ENCODE measurements around the gene GLYR1.

The GLYR1 gene

DNA sequence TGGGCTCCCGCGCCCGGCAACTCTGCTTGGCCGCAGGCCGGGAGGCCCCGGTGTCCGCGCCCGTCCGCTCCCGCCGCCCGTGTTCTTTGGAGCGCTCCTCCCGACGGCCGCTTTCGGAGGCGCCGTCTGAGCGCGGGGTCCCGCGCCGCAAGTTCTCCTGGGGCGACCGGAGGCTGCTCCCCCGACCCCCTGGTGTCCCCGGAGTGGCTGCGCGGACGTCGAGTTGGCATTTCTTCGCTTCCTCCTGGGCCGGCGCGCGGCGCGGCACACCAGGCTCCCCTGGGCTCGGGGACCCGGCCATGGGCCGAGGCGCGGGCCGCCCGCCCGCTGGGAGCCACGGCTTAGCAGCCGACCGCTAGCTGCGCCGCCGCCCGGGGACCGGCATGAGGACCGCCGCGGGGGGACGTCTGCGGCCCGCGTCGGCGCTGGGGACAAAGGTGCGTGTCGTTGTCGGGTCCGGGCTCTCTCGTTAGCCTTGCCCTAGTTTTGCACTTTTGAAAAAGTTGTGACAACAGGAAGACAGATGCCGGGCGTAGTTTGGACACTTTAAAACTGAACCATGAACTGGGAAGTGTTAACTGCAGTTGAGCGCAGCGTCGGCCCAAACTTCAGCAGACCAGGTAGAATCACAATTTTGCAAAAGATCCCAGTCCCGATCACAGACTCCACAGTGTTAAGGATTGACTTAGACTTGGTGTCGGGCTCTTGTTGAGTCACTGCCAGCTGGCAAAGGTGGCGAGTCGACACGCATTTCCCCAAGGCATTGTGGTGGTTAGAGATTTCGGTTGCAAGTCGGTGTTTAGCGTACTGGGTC lies 893 bp upstream of the GLYR1 start:
- DNase-seq (ENCODE audit: low spot score), result no peak

DNA sequence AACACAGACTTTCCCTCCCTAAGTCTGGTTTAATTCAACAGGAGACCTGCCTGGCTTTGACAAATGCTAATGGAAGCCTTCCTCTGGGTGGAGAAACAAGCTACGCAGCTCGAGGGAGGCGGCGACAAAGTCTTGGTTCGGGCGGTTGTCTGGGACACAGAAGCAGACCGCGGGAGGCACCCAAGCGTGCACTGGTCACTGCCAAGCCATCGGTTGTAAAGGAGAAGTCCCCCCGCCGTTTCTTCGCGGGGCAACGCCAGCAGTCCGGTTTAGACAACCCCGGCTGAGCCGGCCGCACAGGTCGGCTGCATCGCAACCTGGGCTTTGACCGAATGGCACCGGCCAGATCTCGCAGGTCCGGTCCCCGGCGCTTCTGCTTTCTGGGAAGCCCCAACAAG lies 586 bp downstream of the GLYR1 start:
- DNase-seq (ENCODE audit: low spot score), result peak; percentile 31

DNA sequence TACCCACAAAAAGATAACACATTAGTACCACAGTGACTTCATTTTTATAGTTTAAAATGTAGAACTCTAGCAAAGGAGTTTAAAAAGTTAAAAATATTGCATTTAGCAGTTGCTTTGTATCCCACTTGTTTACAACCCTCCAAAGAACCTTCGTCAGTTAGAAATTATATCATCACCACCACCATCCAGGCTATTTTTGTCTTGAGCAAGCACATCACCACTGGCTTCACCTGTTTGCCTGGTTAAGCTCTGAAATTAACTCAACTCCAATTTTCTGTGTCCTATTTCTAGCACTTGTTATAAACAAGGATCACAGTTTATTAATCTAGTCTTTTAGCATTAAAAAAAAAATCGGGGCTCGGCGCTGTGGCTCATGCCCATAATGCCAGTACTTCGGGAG lies 6.1 kb downstream of the GLYR1 start:
- DNase-seq (ENCODE audit: low spot score), result no peak

DNA sequence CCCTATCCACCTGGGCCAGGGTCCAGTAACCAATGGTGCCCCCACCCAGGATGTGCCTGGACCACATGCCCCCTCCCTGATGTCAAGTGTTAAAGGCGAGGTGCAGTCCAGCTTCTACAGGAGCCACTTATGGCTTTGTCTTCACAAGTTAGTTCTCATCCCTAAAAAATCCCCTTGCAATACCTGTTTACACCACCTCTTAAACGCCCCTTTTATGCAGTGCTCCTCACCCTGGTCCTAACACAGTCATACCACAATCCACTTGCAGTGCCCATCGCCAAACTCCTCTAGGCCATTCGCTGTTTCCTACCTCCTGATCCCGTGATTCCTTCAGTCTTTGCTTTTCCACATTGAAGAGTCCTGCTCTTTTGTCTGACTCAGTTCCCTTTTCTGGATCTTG lies 7.1 kb downstream of the GLYR1 start:
- no peak for DNase-seq (ENCODE audit: low spot score)

DNA sequence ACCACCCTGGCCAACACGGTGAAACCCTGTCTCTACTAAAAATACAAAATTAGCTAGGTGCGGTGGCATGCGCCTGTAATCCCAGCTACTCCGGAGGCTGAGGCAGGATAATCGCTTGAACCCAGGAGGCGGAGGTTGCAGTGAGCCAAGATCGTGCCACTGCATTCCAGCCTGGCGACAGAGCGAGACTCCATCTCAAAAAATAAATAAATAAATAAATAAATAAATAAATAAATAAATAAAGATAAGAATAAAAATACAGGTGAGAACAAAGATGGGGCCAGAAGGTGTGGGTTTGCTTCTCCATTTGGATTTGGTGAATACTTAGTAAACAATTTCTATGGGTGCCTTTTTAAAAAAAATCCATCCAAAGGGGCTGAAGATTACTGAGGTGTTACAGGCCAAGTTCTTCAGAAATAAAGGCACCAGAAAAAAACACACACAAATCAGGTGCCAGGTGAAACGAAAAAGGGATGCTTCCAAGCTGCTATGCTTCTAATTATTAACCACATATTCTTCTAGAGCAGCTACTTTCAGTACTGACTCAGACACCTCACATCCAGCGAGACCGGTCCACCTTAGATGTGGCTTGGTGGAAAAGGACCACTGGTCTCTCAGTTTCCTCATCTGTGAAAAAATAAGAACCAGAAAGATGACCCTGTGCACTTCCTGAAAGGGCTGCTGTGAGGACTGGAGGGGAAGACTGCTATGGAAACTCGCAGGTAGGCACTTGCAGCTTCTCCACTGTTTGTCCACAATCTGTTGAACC lies 9.2 kb downstream of the GLYR1 start:
- DNase-seq (ENCODE audit: low spot score), result no peak

DNA sequence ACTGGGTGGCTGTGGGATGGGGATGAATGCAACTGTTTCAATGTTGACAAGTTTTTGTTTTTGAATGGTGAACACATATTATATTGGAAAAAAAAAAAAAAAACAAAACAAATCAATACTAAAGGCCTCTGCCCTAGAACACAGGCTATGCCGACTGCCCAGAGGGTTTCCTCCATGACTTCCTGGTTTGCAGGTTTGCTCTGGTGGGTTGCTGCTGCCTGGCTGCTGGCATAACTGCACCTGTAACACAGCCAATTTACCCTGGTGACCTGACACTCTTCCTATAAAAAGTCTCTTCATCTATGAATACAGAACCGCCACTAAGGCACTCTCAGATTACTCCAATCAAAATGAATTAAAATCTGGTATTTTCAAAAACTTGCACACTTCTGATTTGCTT lies 10.4 kb downstream of the GLYR1 start:
- DNase-seq (ENCODE audit: low spot score), result no peak

DNA sequence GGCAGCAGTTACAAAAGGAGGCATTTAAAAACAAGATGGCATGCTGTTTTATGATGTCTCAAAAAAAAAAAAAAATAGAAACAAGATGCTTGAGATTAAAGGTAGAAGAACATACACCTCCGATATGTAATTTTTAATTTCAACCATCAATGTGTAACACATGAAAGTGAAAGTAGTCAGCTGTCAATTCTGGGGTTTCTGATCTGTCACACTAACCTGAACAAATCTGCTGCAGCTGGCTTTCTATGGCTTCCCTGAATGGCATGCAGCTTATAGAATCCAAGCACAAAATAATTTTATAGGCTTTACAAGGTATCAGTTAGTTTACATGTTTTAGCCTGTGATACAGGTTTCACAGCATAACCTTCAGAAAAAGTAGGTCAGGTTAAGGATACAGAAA lies 13.5 kb downstream of the GLYR1 start:
- no peak for DNase-seq (ENCODE audit: low spot score)

DNA sequence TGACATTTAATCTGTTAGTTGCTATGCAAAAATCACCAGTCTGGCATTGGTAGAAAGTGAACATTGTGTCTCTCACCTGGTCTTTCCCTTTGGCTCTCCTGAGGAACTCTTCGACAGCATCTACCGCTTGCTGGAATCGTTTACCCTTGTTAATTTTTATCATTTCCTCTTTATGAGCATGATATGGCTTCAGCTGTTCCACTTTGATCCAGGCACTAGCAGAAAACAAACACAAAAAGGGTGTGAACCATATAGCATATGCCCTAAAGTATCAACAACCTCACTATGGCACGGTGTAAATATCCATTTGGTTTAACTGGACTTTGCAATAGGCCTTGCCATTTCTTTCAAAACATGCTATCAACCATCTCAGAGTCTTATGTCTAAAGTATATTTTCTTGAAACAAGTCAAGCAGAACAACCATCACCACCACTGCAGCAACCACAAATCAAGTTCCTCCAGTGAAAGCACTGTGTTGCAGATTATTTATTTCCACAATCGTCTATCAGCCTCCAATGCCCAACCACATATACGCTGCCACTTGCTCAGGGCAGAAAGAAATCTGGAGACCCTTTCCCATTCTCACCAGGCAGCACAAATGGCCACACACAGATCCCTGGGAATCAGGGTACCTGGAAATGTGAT lies 14.3 kb downstream of the GLYR1 start:
- DNase-seq (ENCODE audit: low spot score), result no peak

DNA sequence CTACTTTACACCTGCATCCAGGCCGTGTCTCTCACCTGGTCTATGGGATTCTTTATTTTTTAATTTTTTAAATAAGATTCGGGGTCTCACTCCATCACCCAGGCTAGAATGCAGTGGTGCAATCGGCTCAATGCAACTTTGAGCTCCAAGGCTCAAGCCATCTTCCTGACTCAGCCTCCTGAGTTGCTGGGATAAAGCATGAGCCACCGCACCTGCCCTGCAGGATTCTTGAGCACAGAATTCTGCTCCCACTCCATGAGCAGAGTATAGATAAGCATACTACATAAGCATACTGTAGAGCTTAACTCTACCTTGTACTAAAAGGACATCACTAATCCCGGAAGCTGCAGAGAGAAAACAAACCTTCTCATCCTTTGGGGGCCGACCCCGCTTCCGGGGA lies 15.5 kb downstream of the GLYR1 start:
- no peak for DNase-seq (ENCODE audit: low spot score)

DNA sequence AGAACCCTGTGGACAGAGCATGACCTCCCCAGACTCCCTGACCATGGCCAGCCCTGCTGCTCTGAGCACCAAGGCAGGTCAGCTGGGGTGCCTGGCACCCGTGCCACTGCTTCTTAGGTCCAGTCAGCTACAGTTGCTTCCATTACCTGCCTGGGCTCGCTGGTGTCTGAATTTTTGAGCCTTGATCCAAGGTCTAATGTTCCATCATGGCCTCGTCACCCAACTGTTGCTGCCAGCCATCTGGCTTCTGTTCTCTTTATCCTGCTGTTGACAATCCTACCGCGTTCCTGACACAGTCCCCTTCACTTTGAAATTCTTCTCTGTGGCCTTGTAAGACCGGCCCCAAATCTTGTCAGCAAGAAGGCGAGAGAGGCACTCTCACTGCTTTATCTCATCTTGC lies 16.7 kb downstream of the GLYR1 start:
- no peak for DNase-seq (ENCODE audit: low spot score)

DNA sequence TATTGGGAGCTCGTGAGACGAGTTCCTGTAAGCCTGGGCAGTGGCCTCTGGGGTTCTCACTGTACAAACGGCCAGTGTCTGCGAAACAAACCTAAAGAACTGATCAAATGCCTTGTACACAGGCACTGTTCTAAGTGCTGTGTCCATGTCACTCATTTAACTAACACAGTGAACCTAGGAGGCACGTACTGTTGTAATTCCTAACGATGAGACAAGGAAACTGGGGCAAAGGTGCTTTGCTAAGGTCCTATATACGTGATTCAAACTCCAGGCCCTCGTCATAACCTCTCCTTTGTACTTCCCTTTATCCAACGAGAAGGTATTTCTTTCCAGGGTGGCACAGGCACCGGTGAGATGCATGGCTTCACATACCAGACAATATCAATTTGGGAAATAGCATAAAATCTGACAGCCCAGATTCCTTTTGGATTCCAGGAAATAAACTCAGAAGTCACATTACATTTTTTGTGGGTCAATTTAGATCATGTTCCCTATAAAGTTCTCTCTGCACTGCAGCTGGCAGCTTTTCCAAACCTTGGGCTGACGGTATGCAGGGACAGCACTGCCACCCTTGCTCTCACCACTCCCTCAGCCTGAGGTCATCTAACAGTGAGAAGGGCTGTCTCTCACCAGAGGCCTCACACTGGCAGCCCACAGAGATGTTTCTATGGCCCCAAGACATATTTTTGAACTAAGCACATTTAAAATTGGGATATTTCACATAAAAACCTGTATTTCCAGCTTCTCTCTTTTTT lies 18.3 kb downstream of the GLYR1 start:
- no peak for DNase-seq (ENCODE audit: low spot score)

DNA sequence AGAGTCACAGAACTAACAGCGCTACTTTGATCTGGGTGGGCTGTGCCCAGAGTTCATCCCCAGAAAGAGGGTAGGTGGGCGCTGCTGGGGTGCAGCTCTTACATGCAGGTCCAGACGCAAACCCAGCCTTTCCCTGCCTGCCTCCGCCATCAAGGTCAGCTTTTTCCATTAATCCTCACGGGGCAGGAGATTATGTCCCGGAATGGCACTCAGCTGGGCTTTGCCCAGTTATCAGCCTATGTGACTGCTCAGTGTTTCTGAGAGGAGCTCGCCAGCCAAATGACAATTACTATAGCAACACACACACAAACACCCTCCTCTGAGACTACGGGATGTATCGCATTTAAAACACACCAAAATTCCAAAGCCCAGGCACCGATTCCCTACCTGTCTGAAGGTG lies 20.1 kb downstream of the GLYR1 start:
- no peak for DNase-seq (ENCODE audit: low spot score)

DNA sequence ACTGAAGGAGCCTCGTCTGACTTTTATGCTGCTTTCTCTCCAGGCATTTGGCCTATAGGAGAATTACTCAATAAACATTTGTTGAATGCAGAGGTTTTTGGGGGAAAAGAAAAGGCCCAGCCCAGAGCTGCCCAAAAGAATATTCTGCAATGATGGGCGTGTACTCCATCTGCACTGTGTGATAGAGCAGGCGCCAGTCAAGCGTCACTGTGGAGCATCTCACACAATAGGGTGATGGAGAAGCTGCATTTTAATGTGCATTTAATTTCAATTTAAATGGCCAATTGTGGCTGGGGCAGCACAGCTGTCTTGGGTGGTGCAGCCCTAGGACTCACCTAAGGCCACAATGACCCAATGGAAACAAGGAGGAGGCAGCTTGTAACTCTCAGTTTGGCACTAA lies 20.6 kb downstream of the GLYR1 start:
- no peak for DNase-seq (ENCODE audit: low spot score)

DNA sequence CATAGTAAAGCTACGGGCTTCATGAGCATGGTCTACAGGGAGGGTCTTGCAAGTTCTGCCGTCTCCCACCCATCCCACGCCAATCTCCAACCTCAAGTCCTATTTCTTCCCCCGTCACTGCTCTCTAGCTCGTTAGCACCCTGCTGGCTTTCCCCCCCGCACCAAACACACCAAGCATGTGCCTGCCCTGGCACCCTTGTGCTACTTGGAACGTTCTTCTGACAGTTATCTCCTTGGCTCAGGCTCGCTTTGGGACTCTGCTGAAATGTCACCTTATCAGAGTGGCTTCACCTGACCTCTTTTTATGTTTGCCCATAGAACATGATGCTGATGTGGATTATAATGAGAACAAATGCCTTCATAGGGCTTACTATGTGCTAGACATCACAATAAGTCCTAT lies 21.9 kb downstream of the GLYR1 start:
- no peak for DNase-seq (ENCODE audit: low spot score)

DNA sequence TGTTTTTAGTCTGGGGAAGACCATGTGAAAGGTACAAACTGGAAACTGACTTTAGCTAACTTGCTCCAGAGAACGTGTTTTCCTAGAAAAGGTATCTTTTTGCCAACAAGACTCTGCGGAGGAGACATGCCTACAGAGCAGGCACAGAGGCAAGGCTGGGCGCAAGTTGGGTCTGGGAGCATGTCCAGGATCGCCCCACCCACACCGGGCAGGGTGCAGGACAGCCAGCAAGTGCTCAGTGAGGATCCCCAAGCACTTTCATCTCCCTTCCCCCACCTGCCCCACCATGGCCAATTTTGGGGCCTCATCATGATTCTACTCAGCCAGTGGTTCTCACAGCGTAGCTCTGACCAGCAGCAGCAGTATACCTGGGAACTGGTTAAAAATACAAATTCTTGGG lies 26.4 kb downstream of the GLYR1 start:
- DNase-seq (ENCODE audit: low spot score), result no peak

DNA sequence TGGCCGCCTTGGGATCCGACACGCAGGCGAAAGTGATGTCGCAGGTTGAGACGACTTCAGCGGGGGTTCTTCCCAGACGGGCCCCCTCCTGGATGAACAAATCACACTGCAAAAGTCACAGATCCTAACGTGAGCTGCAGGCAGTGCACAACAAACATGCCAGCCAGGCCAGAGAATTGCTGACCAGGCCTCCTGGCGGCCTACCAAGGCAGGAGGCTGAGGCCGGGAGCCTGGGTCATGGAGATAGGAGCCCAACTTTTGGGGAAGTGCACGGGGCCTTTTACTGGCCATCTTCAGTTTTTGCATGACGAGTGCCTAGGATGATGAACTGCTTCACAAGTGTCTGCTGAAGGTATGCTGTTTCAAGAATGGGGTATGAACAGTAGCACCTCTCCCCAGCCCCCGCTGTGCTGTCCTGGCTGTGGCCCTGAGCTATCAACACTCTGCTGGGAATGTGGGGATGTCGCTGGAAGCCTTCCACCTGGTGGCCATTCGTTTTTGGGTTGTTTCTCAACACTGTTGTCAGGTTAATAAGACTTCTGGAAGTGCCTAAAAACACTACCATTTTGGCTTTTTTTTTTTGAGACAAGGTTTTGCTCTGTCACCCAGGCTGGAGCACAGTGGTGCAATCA lies 32.4 kb downstream of the GLYR1 start:
- DNase-seq (ENCODE audit: low spot score), result no peak

DNA sequence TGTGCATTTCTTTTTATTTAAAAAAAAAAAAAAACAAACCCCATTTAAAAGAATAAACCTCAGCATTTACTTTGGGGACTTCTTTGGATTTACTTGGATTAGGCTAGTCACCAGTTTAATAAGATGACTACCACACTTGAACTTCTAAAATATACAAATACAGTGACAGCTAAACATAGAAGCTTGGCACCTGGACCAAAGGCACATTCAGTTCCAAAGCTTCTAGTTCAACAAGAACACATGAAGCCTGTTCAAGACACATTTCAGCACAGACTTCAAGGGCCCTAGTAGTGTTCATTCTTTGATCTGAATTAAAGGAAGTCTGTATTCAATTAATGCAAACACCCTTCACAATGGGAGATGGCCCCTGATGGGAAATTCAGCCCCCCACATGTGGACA lies 33.0 kb downstream of the GLYR1 start:
- no peak for DNase-seq (ENCODE audit: low spot score)

DNA sequence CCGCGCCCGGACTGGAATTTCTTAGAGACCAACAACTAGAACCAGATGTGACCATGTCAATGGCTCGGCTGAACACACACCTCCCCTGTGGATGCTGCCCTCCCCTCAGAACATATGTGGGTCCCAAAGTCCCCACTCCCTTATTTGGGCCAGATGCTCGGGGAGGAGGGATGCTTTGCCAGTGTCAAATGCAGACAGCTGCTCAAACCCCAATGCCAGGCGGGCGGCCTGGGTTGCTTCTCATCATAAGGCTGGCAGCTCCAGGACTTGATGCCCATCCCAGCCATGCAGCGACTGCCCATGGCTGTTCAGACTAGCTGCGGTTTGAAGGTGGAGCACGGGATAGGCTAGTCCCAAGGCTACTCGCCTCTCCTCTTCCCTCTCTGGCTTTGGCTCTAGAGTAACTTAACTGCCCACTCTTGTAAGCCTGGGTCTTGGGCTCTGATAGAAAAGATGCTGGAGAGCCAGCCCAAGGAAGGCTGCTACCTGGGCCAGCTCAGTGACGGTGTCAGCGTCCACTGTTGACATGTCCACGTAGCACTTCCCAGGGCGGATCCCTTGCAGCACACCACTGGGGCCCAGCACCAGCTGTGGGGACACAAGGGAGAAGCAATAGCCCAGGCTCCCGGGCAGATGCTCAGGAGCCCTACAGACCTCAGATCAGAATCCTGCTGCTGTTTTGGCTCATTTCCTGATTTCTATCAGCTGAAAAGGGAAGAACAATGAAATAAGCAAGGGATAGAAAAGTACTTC lies 33.7 kb downstream of the GLYR1 start:
- DNase-seq (ENCODE audit: low spot score), result no peak

DNA sequence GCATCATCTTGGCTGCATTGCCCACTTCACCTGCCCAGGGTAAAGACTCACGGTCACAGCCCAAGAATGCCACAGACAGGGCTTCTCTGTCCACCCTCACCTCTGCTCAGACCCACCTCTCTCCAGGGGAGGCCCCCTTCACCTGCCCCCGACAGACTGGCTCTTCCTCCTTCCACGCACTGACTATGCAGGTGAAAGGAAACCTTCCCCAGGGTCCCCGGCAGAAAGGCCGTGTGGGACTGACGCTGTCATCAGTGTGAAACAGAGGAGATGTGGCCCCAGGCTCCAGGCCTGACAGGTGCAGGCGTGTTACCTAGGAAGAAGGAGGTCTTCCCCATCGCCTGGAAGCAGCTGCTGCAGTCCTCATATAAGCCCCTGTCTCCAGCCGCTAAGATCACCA lies 35.3 kb downstream of the GLYR1 start:
- no peak for DNase-seq (ENCODE audit: low spot score)

DNA sequence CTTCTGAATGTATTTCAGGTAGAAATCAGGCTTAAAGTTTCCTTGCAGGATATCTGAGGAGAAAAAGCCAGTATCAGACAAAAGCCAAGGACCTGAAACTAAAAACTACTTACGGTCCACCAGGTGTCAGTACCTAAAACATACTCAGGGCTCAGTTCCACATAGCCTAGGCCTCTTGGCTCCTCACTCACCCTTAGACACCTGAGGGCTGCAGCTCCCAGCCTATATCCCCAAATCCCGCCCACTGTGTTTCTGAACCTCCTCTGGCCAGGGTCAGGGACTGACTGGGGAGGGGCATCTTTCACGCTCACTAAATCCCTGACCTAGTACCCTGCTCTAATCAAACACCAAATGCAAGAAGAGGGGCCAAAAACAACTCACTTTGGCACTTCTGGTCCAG lies 35.8 kb downstream of the GLYR1 start:
- no peak for DNase-seq (ENCODE audit: low spot score)

DNA sequence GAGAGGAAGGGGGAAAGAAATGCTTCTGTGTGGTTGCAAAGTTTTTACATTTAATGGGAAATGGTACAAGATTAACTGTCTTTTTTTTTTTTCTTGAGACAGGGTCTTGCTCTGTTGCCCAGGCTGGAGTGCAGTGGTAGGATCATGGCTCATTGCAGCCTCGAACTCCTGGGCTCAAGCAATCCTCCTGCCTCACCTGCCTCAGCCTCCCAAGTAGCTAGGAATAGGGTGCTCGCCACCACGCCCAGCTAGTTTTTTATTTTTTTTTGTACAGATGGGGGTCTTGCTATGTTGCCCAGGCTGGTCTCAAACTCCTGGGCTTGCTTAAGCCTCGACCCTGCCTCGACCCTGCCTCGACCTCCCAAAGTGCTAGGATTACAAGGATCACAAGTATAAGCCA lies 40.8 kb downstream of the GLYR1 start:
- no peak for DNase-seq (ENCODE audit: low spot score)
